ENCODE results near the gene C1orf226.

C1orf226 gene

GRCh38 chr1:162372159-162373071, 9.1 kb upstream of the C1orf226 start:
- no peak for TF ChIP-seq NFIC (IDR thresholded peaks at IDR 0.05)
- no peak for TF ChIP-seq EP300 (IDR thresholded peaks at IDR 0.05; ENCODE audit: borderline replicate concordance)
- TF ChIP-seq EGR1 (IDR thresholded peaks at IDR 0.05) = no peak
- no peak for TF ChIP-seq REST (IDR thresholded peaks at IDR 0.05; ENCODE audit: low read depth)
- TF ChIP-seq, protein P1, sequence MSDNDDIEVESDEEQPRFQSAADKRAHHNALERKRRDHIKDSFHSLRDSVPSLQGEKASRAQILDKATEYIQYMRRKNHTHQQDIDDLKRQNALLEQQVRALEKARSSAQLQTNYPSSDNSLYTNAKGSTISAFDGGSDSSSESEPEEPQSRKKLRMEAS (IDR thresholded peaks at IDR 0.05) = no peak
- TF ChIP-seq CEBPB (IDR thresholded peaks at IDR 0.05) = no peak
- no peak for TF ChIP-seq USF1 (IDR thresholded peaks at IDR 0.05)

GRCh38 chr1:162373072-162373427, 8.5 kb upstream of the C1orf226 start:
- TF ChIP-seq, protein P1 (IDR thresholded peaks at IDR 0.05) = no peak
- TF ChIP-seq EGR1 (IDR thresholded peaks at IDR 0.05) (no peak), REST (IDR thresholded peaks at IDR 0.05; ENCODE audit: low read depth) (no peak), FOXM1 (IDR thresholded peaks at IDR 0.05; ENCODE audit: borderline replicate concordance, low read depth) (no peak), CEBPB (IDR thresholded peaks at IDR 0.05) (no peak), TAF1 (IDR thresholded peaks at IDR 0.05; ENCODE audit: low read depth) (no peak), RAD21 (IDR thresholded peaks at IDR 0.05; ENCODE audit: low read depth) (no peak), YY1 (IDR thresholded peaks at IDR 0.05; ENCODE audit: low read depth) (no peak), CREB1 (IDR thresholded peaks at IDR 0.05; ENCODE audit: low read depth) (no peak), NFIC (IDR thresholded peaks at IDR 0.05) (no peak), ZBTB7A (IDR thresholded peaks at IDR 0.05; ENCODE audit: low read depth) (no peak), EP300 (IDR thresholded peaks at IDR 0.05; ENCODE audit: borderline replicate concordance) (no peak), USF1 (IDR thresholded peaks at IDR 0.05) (no peak), TCF12 (IDR thresholded peaks at IDR 0.05; ENCODE audit: low read depth) (no peak), TEAD4 (IDR thresholded peaks at IDR 0.05) (no peak)

DNA sequence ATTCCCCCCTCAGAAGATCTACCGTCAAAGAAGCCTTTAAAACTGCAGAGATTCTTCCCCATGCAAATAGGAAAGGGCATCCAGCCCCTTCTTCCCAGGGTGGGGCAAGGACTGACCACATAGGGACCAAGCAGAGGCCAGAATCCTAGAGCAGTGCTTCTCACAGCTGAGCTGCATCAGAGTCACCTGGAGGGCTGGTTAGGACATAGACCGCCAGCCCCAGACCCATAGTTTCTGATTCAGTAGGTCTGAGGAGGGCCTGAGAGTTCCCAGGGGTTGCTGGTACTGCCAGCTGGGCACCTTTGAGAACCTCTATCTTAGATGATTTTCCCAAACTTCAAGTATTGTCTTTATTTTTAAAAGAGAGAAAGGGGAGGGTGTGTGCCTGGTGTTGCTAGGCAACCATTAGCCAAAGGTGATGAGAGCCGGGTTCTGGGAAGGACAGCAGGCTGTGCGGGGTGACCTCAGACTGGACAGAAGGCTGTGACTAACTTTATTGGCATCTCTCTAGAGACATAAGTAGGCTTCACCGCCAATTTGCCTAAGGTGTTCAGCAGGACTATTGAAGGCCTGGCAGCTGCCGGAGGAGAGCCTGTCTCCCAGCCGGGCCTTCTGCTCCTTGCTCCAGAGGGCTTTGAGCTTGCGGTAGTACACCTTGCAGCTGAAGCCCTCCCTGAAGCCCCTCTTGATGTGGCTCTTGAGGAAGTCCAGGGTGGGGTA, 7.8 kb upstream of the C1orf226 start:
- TF ChIP-seq YY1 (IDR thresholded peaks at IDR 0.05; ENCODE audit: low read depth) (no peak), TCF12 (IDR thresholded peaks at IDR 0.05; ENCODE audit: low read depth) (no peak), EGR1 (IDR thresholded peaks at IDR 0.05) (no peak)

DNA sequence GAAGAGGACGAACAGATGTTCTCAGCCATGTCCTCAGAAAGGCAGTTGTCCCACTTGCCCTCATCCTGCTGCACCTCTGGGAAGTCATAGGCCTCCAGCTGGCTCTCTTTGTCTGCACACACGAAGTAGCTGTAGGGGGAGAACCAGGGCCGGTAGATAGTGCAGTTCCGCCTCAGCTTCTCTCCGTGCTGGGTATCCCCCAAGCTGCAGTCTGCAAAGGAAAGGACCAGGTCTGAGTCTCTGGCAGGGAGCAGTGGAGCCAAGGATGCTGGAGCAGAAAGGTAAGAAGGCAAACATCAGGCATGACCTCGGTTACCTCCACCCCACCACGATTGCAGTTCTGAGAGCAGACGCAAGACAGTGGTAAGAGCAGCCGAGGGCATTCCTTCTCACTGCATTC, 7.1 kb upstream of the C1orf226 start:
- TF ChIP-seq FOXM1 (IDR thresholded peaks at IDR 0.05; ENCODE audit: borderline replicate concordance, low read depth) = no peak
- TF ChIP-seq ZBTB7A (IDR thresholded peaks at IDR 0.05; ENCODE audit: low read depth) = no peak
- TF ChIP-seq NFIC (IDR thresholded peaks at IDR 0.05) = no peak
- TF ChIP-seq EGR1 (IDR thresholded peaks at IDR 0.05) = no peak
- no peak for TF ChIP-seq TCF12 (IDR thresholded peaks at IDR 0.05; ENCODE audit: low read depth)
- no peak for TF ChIP-seq RAD21 (IDR thresholded peaks at IDR 0.05; ENCODE audit: low read depth)
- TF ChIP-seq, protein P1 (IDR thresholded peaks at IDR 0.05) = no peak
- no peak for TF ChIP-seq YY1 (IDR thresholded peaks at IDR 0.05; ENCODE audit: low read depth)
- TF ChIP-seq USF1 (IDR thresholded peaks at IDR 0.05) = no peak
- no peak for TF ChIP-seq TAF1 (IDR thresholded peaks at IDR 0.05; ENCODE audit: low read depth)
- no peak for TF ChIP-seq TEAD4 (IDR thresholded peaks at IDR 0.05)
- no peak for TF ChIP-seq CREB1 (IDR thresholded peaks at IDR 0.05; ENCODE audit: low read depth)
- TF ChIP-seq REST (IDR thresholded peaks at IDR 0.05; ENCODE audit: low read depth) = no peak
- no peak for TF ChIP-seq EP300 (IDR thresholded peaks at IDR 0.05; ENCODE audit: borderline replicate concordance)
